ENCODE results near the gene USP5. TPM values are rescaled to one million over a fixed set of nuclear protein-coding genes. Genes with fewer than 3 reads are reported as not detected.

The USP5 gene
- polyA plus RNA-seq, 3 donors, result 28.0 to 32.4 (median 29.9) TPM

- no peak overlapping the region for H3K9ac ChIP-seq (ENCODE audit: insufficient read depth, low read length, poor library complexity, severe bottlenecking)
- WGBS (ENCODE audit: insufficient coverage), result 96% methylated on average over 22 of the region's 22 CpGs
- H3K27me3 Mint-ChIP-seq (ENCODE audit: low read depth in 3 of 3), result peaks cover 55 to 75% (median 58%) of the 10 kb centered on the region in 3 donors
- peak overlapping the region; percentile 63 to 84 for H3K4me3 Mint-ChIP-seq
- H3K9me3 Mint-ChIP-seq, result peaks cover 0 to 12% (median 8%) of the 10 kb centered on the region in 7 donors
- peaks cover 21 to 46% of the 10 kb centered on the region in 2 donors for H3K4me1 ChIP-seq (ENCODE audit: control insufficient read depth in 1 of 2, insufficient read depth in 2 of 2, low read length in 2 of 2)
- intact Hi-C loops (cut with micrococcal nuclease), result loop anchor here (5.0 kb wide), 3 partner anchors 35 to 205 kb away; no protein-coding TSS in a partner anchor
- peaks cover 5% of the 10 kb centered on the region for H3K79me2 ChIP-seq (ENCODE audit: insufficient read depth, low read length)
- TF ChIP-seq CTCF (IDR thresholded peaks at IDR 0.05), result no peak
- no peak overlapping the region for H3K4me2 ChIP-seq (replicated peaks; ENCODE audit: extremely low read depth, low read length, poor library complexity, severe bottlenecking)
- H3K9me3 ChIP-seq (replicated peaks in 1 of 2; ENCODE audit: control insufficient read depth in 1 of 2, insufficient read depth in 1 of 2, low read length in 2 of 2), result peaks cover 0 to 6% of the 10 kb centered on the region in 2 donors
- H3K4me1 Mint-ChIP-seq, result peaks cover 39% of the 10 kb centered on the region
- no peak overlapping the region for H3K27ac Mint-ChIP-seq
- H3K36me3 ChIP-seq (replicated peaks in 1 of 2; ENCODE audit: control insufficient read depth in 1 of 2, insufficient read depth in 2 of 2, low read length in 2 of 2), result no peaks in the 10 kb centered on the region
- H2AFZ ChIP-seq (ENCODE audit: insufficient read depth, low read depth, low read length, poor library complexity, severe bottlenecking), result no peak overlapping the region
- H3K36me3 Mint-ChIP-seq, result peaks cover 16 to 26% of the 10 kb centered on the region in 2 donors
- peaks cover 29% of the 10 kb centered on the region for H4K20me1 ChIP-seq (ENCODE audit: insufficient read depth, low read length)
- H3K4me3 ChIP-seq (replicated peaks in 1 of 3; ENCODE audit: low read depth in 2 of 3, low read length in 3 of 3), result no peak overlapping the region
- H3K27ac ChIP-seq (ENCODE audit: low read depth in 1 of 2, low read length in 2 of 2), result no peak overlapping the region
- DNase-seq, result no peak
- H3K27me3 ChIP-seq (ENCODE audit: control insufficient read depth in 2 of 2, insufficient read depth in 2 of 2, low read length in 2 of 2), result peaks cover 12 to 56% of the 10 kb centered on the region in 2 donors
These were observed 25.1 kb upstream of the USP5 start for GRCh38 chr12:6826734-6827436.

GRCh38 chr12:6827437-6827911 lies 24.5 kb upstream of the USP5 start:
- 8% methylated on average over 2 of the region's 8 CpGs for WGBS (ENCODE audit: insufficient coverage)
- Mint-ChIP-seq H3K36me3 (peaks cover 16 to 26% of the 10 kb centered on the region in 2 donors), H3K4me3 (peak overlapping the region; percentile 63 to 84), H3K27ac (no peak overlapping the region), H3K27me3 (ENCODE audit: low read depth in 3 of 3) (peaks cover 54 to 75% (median 58%) of the 10 kb centered on the region in 3 donors), H3K4me1 (peaks cover 33% of the 10 kb centered on the region), H3K9me3 (peaks cover 0 to 12% (median 8%) of the 10 kb centered on the region in 7 donors)
- peaks cover 0 to 6% of the 10 kb centered on the region in 2 donors for H3K9me3 ChIP-seq (replicated peaks in 1 of 2; ENCODE audit: control insufficient read depth in 1 of 2, insufficient read depth in 1 of 2, low read length in 2 of 2)
- peaks cover 12 to 50% of the 10 kb centered on the region in 2 donors for H3K27me3 ChIP-seq (ENCODE audit: control insufficient read depth in 2 of 2, insufficient read depth in 2 of 2, low read length in 2 of 2)
- H3K9ac ChIP-seq (ENCODE audit: insufficient read depth, low read length, poor library complexity, severe bottlenecking), result no peak overlapping the region
- TF ChIP-seq CTCF (IDR thresholded peaks at IDR 0.05), result no peak
- no peak overlapping the region for H3K27ac ChIP-seq (ENCODE audit: low read depth in 1 of 2, low read length in 2 of 2)
- no peaks in the 10 kb centered on the region for H3K79me2 ChIP-seq (ENCODE audit: insufficient read depth, low read length)
- DNase-seq, result no peak
- H4K20me1 ChIP-seq (ENCODE audit: insufficient read depth, low read length), result peaks cover 29% of the 10 kb centered on the region
- intact Hi-C loops (cut with micrococcal nuclease), result loop anchor here (5.0 kb wide), 3 partner anchors 35 to 205 kb away; no protein-coding TSS in a partner anchor
- H3K4me3 ChIP-seq (replicated peaks in 1 of 3; ENCODE audit: low read depth in 2 of 3, low read length in 3 of 3), result no peak overlapping the region
- H2AFZ ChIP-seq (ENCODE audit: insufficient read depth, low read depth, low read length, poor library complexity, severe bottlenecking), result no peak overlapping the region
- peak overlapping the region; percentile 22 for H3K4me2 ChIP-seq (replicated peaks; ENCODE audit: extremely low read depth, low read length, poor library complexity, severe bottlenecking)
- H3K36me3 ChIP-seq (replicated peaks in 1 of 2; ENCODE audit: control insufficient read depth in 1 of 2, insufficient read depth in 2 of 2, low read length in 2 of 2), result no peaks in the 10 kb centered on the region
- H3K4me1 ChIP-seq (ENCODE audit: control insufficient read depth in 1 of 2, insufficient read depth in 2 of 2, low read length in 2 of 2), result peaks cover 15 to 40% of the 10 kb centered on the region in 2 donors

Measured in CD14-positive monocyte (primary cell).